Ishikawa (cell line): ENCODE data around the gene WWOX.

Experiments
- CEBPB ChIP-seq: IDR thresholded peaks from 2 replicates; pipeline ENCODE4 v1.6.1; 2012
- CREB1 ChIP-seq: IDR thresholded peaks from 2 replicates; pipeline ENCODE4 v1.6.1; 2012; ENCODE audit warnings: low read depth
- EGR1 ChIP-seq: IDR thresholded peaks from 2 replicates; pipeline ENCODE4 v1.6.1; 2012
- EP300 ChIP-seq: IDR thresholded peaks from 2 replicates; pipeline ENCODE4 v1.6.1; 2012; ENCODE audit warnings: borderline replicate concordance
- FOXM1 ChIP-seq: IDR thresholded peaks from 2 replicates; pipeline ENCODE4 v1.6.1; 2012; ENCODE audit warnings: low read depth, borderline replicate concordance
- NFIC ChIP-seq: IDR thresholded peaks from 2 replicates; pipeline ENCODE4 v1.6.1; 2012
- RAD21 ChIP-seq: IDR thresholded peaks from 2 replicates; pipeline ENCODE4 v1.6.1; 2012; ENCODE audit warnings: low read depth
- TAF1 ChIP-seq: IDR thresholded peaks from 2 replicates; pipeline ENCODE4 v1.6.1; 2012; ENCODE audit warnings: low read depth, mild to moderate bottlenecking
- TCF12 ChIP-seq: IDR thresholded peaks from 2 replicates; pipeline ENCODE4 v1.6.1; 2012; ENCODE audit warnings: low read depth
- TEAD4 ChIP-seq: IDR thresholded peaks from 2 replicates; pipeline ENCODE4 v1.6.1; 2012
- YY1 ChIP-seq: IDR thresholded peaks from 2 replicates; pipeline ENCODE4 v1.6.1; 2012; ENCODE audit warnings: low read depth
- ZBTB7A ChIP-seq: IDR thresholded peaks from 2 replicates; pipeline ENCODE4 v1.6.1; 2012; ENCODE audit warnings: low read depth
- TF ChIP-seq, protein P1 (sequence below): IDR thresholded peaks from 2 replicates; pipeline ENCODE4 v1.6.1; 2012
- TF ChIP-seq, protein P2 (sequence below): IDR thresholded peaks from 2 replicates; pipeline ENCODE4 v1.6.1; 2012; ENCODE audit warnings: low read depth, mild to moderate bottlenecking

DNA sequence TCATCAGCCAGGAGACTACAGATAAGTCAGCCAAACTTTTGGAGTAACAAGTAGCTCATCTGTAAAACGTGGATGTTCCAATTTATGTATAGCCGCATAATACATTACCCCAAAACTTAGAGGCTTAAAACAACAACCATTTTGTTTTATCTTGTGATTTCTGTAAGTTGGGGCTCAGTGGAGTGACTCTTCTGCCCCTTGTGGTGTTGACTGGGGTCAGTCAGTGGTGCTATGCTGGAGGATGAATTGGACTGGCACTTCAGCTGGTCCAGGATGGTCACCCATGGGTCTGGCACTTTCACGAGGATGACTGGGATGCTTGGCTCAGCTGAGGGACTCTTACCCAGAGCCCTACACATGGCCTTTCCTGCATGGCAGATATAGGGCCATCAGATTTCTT is 172.5 kb downstream of the WWOX start:
- TF ChIP-seq CEBPB (no peak), TAF1 (no peak), TEAD4 (no peak), RAD21 (no peak), CREB1 (no peak), EGR1 (no peak), TCF12 (no peak), EP300 (no peak), YY1 (no peak), NFIC (no peak), FOXM1 (no peak), ZBTB7A (no peak)
- TF ChIP-seq, protein P1, sequence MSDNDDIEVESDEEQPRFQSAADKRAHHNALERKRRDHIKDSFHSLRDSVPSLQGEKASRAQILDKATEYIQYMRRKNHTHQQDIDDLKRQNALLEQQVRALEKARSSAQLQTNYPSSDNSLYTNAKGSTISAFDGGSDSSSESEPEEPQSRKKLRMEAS = no peak
- TF ChIP-seq, protein P2, sequence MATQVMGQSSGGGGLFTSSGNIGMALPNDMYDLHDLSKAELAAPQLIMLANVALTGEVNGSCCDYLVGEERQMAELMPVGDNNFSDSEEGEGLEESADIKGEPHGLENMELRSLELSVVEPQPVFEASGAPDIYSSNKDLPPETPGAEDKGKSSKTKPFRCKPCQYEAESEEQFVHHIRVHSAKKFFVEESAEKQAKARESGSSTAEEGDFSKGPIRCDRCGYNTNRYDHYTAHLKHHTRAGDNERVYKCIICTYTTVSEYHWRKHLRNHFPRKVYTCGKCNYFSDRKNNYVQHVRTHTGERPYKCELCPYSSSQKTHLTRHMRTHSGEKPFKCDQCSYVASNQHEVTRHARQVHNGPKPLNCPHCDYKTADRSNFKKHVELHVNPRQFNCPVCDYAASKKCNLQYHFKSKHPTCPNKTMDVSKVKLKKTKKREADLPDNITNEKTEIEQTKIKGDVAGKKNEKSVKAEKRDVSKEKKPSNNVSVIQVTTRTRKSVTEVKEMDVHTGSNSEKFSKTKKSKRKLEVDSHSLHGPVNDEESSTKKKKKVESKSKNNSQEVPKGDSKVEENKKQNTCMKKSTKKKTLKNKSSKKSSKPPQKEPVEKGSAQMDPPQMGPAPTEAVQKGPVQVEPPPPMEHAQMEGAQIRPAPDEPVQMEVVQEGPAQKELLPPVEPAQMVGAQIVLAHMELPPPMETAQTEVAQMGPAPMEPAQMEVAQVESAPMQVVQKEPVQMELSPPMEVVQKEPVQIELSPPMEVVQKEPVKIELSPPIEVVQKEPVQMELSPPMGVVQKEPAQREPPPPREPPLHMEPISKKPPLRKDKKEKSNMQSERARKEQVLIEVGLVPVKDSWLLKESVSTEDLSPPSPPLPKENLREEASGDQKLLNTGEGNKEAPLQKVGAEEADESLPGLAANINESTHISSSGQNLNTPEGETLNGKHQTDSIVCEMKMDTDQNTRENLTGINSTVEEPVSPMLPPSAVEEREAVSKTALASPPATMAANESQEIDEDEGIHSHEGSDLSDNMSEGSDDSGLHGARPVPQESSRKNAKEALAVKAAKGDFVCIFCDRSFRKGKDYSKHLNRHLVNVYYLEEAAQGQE = no peak
